Neural progenitor cell (in vitro differentiated cells): ENCODE data around the gene RXRA. TPM values are rescaled to one million over a fixed set of nuclear protein-coding genes. Genes with fewer than 3 reads are reported as not detected.

Experiments used
- DNase-seq: peaks from one replicate; pipeline ENCODE4 v3.0.0-alpha.2; 2016; ENCODE audit warnings: low spot score
- H2AFZ ChIP-seq: fragments of 200-600 bp; sonication (generic); replicated peaks from 2 replicates; pipeline ENCODE4 v1.6.1; 2016; ENCODE audit warnings: antibody characterized with exemption
- H3F3A ChIP-seq: fragments of 200-600 bp; sonication (generic); 2 replicates; pipeline ENCODE4 v1.6.1; 2016; ENCODE audit warnings: antibody characterized with exemption, low read depth
- H3K27ac ChIP-seq: fragments of 200-600 bp; sonication (generic); 2 replicates; pipeline ENCODE4 v1.5.1; 2016; ENCODE audit warnings: mild to moderate bottlenecking
- H3K27me3 ChIP-seq: fragments of 200-600 bp; sonication (generic); 2 replicates; pipeline ENCODE4 v1.6.1; 2016; ENCODE audit warnings: mild to moderate bottlenecking, moderate library complexity
- H3K36me3 ChIP-seq: fragments of 200-600 bp; sonication (generic); 2 replicates; pipeline ENCODE4 v1.5.1; 2016
- H3K4me1 ChIP-seq: fragments of 200-600 bp; sonication (generic); 2 replicates; pipeline ENCODE4 v1.6.1; 2016; ENCODE audit warnings: mixed run types
- H3K4me2 ChIP-seq: fragments of 200-600 bp; sonication (generic); 2 replicates; pipeline ENCODE4 v1.6.1; 2016
- H3K4me3 ChIP-seq: fragments of 200-600 bp; sonication (generic); 2 replicates; pipeline ENCODE4 v1.5.1; 2016
- H3K79me2 ChIP-seq: fragments of 200-600 bp; sonication (generic); 2 replicates; pipeline ENCODE4 v1.6.1; 2016; ENCODE audit warnings: low read depth
- H3K9ac ChIP-seq: fragments of 200-600 bp; sonication (generic); 2 replicates; pipeline ENCODE4 v1.6.1; 2016
- H3K9me3 ChIP-seq: fragments of 200-600 bp; sonication (generic); 2 replicates; pipeline ENCODE4 v1.5.1; 2016; ENCODE audit warnings: low read depth
- H4K20me1 ChIP-seq: fragments of 200-600 bp; sonication (generic); 2 replicates; pipeline ENCODE4 v1.6.1; 2016; ENCODE audit warnings: low read depth
- H3K27ac Mint-ChIP-seq: 3 replicates; pipeline ENCODE4 v1.8.0; 2021; ENCODE audit warnings: mixed read lengths
- H3K27me3 Mint-ChIP-seq: 2 replicates; pipeline ENCODE4 v1.8.0; 2022; ENCODE audit warnings: low read depth, mild to moderate bottlenecking, inconsistent platforms, moderate library complexity, mixed read lengths; ENCODE audit not compliant: insufficient read depth
- H3K36me3 Mint-ChIP-seq: 3 replicates; pipeline ENCODE4 v1.8.0; 2021; ENCODE audit warnings: mixed read lengths
- H3K4me1 Mint-ChIP-seq: 3 replicates; pipeline ENCODE4 v1.8.0; 2021; ENCODE audit warnings: mixed read lengths
- H3K4me3 Mint-ChIP-seq: 3 replicates; pipeline ENCODE4 v1.8.0; 2021; ENCODE audit warnings: mild to moderate bottlenecking, moderate library complexity, mixed read lengths
- H3K9me3 Mint-ChIP-seq: 3 replicates; pipeline ENCODE4 v1.8.0; 2020; ENCODE audit warnings: mixed read lengths
- CTCF ChIP-seq: fragments of 200-600 bp; sonication (generic); IDR thresholded peaks from 2 replicates; pipeline ENCODE4 v1.5.1; 2017; ENCODE audit warnings: antibody characterized with exemption, mild to moderate bottlenecking
- EZH2 ChIP-seq: fragments of 200-600 bp; sonication (generic); IDR thresholded peaks from 2 replicates; pipeline ENCODE4 v1.6.1; 2017; ENCODE audit warnings: antibody characterized with exemption, mild to moderate bottlenecking, moderate library complexity
- EZH2phosphoT487 ChIP-seq: fragments of 200-600 bp; sonication (generic); IDR thresholded peaks from 2 replicates; pipeline ENCODE4 v1.6.1; 2017; ENCODE audit warnings: antibody characterized with exemption
- total RNA-seq: library from RNA; depleted of rRNA; stranded (reverse); fragments of >200 nt; gene quantifications from 2 replicates; pipeline ENCODE4 v1.2.3, GENCODE V29; 2015; ENCODE audit warnings: low replicate concordance

The RXRA gene
- total RNA-seq, 1 donor from 2014 or later: 11.6 TPM

DNA sequence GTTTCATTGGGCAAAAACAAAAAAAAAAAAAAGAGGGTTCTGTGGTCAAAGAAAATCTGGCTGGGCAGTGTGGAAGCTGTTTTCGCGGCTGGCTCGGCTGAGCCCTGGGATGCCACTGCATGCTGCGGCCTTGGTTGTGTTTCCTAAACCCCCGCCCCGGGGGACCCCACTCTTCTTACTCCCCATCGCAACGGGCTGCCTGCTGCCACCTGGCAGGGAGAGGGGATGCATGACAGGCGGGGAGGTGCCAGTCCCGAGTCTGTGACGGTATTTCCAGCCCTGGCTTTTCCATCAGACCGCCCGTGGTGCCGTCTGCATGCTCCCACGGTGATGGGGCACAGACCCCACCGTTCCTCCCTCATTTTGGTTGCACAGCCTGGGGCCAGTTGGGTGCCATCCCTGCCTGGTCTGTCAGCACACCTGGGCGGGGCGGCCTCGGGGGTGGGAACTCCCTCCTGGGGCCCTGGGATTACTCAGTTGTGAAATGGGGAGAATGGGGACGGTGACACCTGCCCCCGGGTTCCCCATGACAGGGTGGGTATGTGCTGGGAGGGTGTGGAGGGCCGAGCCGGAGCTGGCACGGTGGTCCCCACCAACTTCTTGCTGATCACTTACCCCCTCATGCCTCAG, 101.0 kb downstream of the RXRA start:
- no peaks in the 10 kb centered on the region for H3K9me3 Mint-ChIP-seq
- Histone ChIP-seq H3K27me3 (no peaks in the 10 kb centered on the region), H3K27ac (no peak overlapping the region), H2AFZ (no peak overlapping the region), H3K4me2 (no peak overlapping the region), H3K9me3 (no peaks in the 10 kb centered on the region), H3K36me3 (no peaks in the 10 kb centered on the region), H3K79me2 (no peaks in the 10 kb centered on the region), H4K20me1 (peaks cover 21% of the 10 kb centered on the region), H3K4me3 (no peak overlapping the region), H3F3A (no peaks in the 10 kb centered on the region), H3K4me1 (no peaks in the 10 kb centered on the region), H3K9ac (no peak overlapping the region)
- no peak for TF ChIP-seq EZH2
- TF ChIP-seq EZH2phosphoT487: no peak
- TF ChIP-seq CTCF: no peak
- no peak overlapping the region for H3K4me3 Mint-ChIP-seq
- no peak overlapping the region for H3K27ac Mint-ChIP-seq
- H3K4me1 Mint-ChIP-seq: no peaks in the 10 kb centered on the region
- DNase-seq: no peak
- H3K36me3 Mint-ChIP-seq: no peaks in the 10 kb centered on the region
- no peaks in the 10 kb centered on the region for H3K27me3 Mint-ChIP-seq

GRCh38 chr9:134428559-134428958, 102.3 kb downstream of the RXRA start:
- H3K27me3 ChIP-seq: no peaks in the 10 kb centered on the region
- no peaks in the 10 kb centered on the region for H3K36me3 Mint-ChIP-seq
- no peak for DNase-seq
- H3K27ac Mint-ChIP-seq: no peak overlapping the region
- TF ChIP-seq CTCF (no peak), EZH2 (no peak), EZH2phosphoT487 (no peak)
- H2AFZ ChIP-seq: no peak overlapping the region
- H3F3A ChIP-seq: no peaks in the 10 kb centered on the region
- no peaks in the 10 kb centered on the region for H3K9me3 ChIP-seq
- H4K20me1 ChIP-seq: peaks cover 21% of the 10 kb centered on the region
- H3K4me2 ChIP-seq: no peak overlapping the region
- no peaks in the 10 kb centered on the region for H3K4me1 Mint-ChIP-seq
- no peaks in the 10 kb centered on the region for H3K36me3 ChIP-seq
- H3K27ac ChIP-seq: no peak overlapping the region
- H3K4me3 ChIP-seq: no peak overlapping the region
- H3K27me3 Mint-ChIP-seq: no peaks in the 10 kb centered on the region
- no peak overlapping the region for H3K4me3 Mint-ChIP-seq
- H3K9me3 Mint-ChIP-seq: no peaks in the 10 kb centered on the region
- no peaks in the 10 kb centered on the region for H3K79me2 ChIP-seq
- no peaks in the 10 kb centered on the region for H3K4me1 ChIP-seq
- no peak overlapping the region for H3K9ac ChIP-seq

- no peak overlapping the region for H3K9ac ChIP-seq
- H3K36me3 ChIP-seq: no peaks in the 10 kb centered on the region
- no peak overlapping the region for H3K27ac ChIP-seq
- no peaks in the 10 kb centered on the region for H3K27me3 ChIP-seq
- no peak for TF ChIP-seq CTCF
- no peak for TF ChIP-seq EZH2
- TF ChIP-seq EZH2phosphoT487: no peak
- H3K4me3 ChIP-seq: no peak overlapping the region
- H3K4me1 ChIP-seq: no peaks in the 10 kb centered on the region
- Mint-ChIP-seq H3K36me3 (no peaks in the 10 kb centered on the region), H3K9me3 (no peaks in the 10 kb centered on the region), H3K27ac (no peak overlapping the region), H3K4me1 (no peaks in the 10 kb centered on the region), H3K27me3 (peaks cover under 1% of the 10 kb centered on the region), H3K4me3 (no peak overlapping the region)
- no peak for DNase-seq
- peaks cover 19% of the 10 kb centered on the region for H4K20me1 ChIP-seq
- H3K79me2 ChIP-seq: no peaks in the 10 kb centered on the region
- H3F3A ChIP-seq: no peaks in the 10 kb centered on the region
- H3K4me2 ChIP-seq: no peak overlapping the region
- H2AFZ ChIP-seq: no peak overlapping the region
- no peaks in the 10 kb centered on the region for H3K9me3 ChIP-seq
These were observed 102.8 kb downstream of the RXRA start for GRCh38 chr9:134429007-134429406.
